Astrocyte of the cerebellum (primary cell): ENCODE data around the gene FBXW12.

Experiments used
- DNase-seq: peaks from one replicate; pipeline ENCODE4 v3.0.0-alpha.2; 2011; ENCODE audit warnings: low read depth
- H3K4me3 ChIP-seq: 2 replicates; pipeline ENCODE4 v1.5.1; 2011; ENCODE audit warnings: mild to moderate bottlenecking, low read depth, low read length, moderate library complexity
- in situ Hi-C: cut with HindIII; loops from 2 replicates; pipeline ENCODE4 v1.10.0; 2017; ENCODE audit warnings: low sequenced_read_pairs
- TF ChIP-seq, protein P1 (sequence below): IDR thresholded peaks from 2 replicates; pipeline ENCODE4 v1.5.1; 2012; ENCODE audit warnings: low read length, low read depth, moderate library complexity, mild to moderate bottlenecking; ENCODE audit errors: missing control alignments

FBXW12 gene

DNA sequence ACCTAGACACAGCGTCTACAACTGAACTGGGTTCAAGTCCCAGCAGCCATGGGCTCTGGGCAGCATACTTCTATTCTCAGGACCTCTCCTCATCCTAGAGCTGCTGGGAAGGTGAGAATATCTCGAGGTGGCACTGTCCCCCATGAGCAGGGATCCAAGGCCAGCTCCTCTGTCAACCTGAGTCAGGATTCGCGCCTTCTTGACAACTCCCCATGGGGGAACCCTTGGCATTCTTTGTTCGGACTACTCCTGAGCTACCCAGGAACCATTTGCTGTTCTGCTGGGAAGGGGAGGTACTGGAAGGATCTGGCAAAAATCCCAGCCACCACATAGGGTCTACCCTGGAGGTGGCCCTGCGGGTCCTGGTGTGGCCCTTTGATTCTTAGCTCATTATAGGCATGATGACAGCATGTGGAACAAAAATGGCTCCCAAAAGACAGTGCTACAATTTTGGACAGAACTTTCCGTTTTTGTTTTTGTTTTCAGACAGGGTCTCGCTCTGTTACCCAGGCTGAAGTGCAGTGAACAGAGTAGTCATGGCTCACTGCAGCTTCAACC, 35.6 kb downstream of the FBXW12 start:
- in situ Hi-C loops, result no loop called here
- no peak for DNase-seq
- TF ChIP-seq, protein P1, sequence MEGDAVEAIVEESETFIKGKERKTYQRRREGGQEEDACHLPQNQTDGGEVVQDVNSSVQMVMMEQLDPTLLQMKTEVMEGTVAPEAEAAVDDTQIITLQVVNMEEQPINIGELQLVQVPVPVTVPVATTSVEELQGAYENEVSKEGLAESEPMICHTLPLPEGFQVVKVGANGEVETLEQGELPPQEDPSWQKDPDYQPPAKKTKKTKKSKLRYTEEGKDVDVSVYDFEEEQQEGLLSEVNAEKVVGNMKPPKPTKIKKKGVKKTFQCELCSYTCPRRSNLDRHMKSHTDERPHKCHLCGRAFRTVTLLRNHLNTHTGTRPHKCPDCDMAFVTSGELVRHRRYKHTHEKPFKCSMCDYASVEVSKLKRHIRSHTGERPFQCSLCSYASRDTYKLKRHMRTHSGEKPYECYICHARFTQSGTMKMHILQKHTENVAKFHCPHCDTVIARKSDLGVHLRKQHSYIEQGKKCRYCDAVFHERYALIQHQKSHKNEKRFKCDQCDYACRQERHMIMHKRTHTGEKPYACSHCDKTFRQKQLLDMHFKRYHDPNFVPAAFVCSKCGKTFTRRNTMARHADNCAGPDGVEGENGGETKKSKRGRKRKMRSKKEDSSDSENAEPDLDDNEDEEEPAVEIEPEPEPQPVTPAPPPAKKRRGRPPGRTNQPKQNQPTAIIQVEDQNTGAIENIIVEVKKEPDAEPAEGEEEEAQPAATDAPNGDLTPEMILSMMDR, result no peak
- H3K4me3 ChIP-seq, result no peak overlapping the region

GRCh38 chr3:48408823-48409281, 36.8 kb downstream of the FBXW12 start:
- in situ Hi-C loops, result no loop called here

GRCh38 chr3:48409291-48410201, 37.5 kb downstream of the FBXW12 start:
- TF ChIP-seq, protein P1, result no peak
- H3K4me3 ChIP-seq, result no peak overlapping the region
- no peak for DNase-seq
- in situ Hi-C loops, result no loop called here

More at GRCh38 chr3:48408823-48409281, 36.8 kb downstream of the FBXW12 start:
- TF ChIP-seq, protein P1, result no peak
- DNase-seq, result no peak
- no peak overlapping the region for H3K4me3 ChIP-seq

DNA sequence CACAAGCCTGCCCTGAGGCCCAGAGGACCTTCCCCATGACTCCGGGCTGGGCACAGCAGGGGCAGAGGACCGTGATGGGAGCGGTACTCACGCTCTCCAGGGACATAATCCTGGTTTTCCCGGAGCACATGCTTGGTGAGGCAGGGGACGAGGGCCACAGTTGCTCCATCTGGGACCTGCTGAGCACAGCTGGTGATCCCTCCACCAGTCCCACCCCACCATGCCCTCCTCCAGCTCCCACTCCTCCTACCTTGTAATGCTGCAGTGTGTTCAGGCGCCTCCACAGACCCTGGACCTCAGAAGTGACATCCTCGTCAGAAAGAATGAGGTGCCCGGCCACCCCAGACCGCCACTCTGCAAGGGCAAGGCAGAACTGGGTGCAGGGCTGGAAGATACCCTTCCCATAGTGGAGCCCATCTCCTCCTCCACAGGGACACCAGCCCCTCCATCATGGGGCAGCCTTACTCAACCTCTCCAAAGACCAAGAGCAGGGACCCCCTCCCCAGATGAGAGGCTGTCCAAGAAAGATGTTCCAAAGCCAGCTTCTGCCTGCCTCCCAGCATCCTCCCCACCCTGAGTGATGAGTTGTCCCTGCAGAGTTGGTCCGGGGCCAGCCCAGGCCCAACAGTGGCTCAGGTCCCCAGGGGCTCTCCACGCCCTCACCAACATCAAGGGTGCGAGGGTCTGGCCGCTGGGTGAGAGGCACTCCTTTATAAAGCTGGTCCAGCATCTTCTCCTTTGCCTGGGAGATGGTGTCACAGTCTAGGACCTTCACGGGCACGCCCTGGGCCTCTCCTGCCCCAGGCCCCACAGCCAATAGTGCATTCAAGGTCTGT, 38.4 kb downstream of the FBXW12 start:
- H3K4me3 ChIP-seq, result no peak overlapping the region
- TF ChIP-seq, protein P1, result no peak
- DNase-seq, result no peak
- in situ Hi-C loops, result no loop called here

DNA sequence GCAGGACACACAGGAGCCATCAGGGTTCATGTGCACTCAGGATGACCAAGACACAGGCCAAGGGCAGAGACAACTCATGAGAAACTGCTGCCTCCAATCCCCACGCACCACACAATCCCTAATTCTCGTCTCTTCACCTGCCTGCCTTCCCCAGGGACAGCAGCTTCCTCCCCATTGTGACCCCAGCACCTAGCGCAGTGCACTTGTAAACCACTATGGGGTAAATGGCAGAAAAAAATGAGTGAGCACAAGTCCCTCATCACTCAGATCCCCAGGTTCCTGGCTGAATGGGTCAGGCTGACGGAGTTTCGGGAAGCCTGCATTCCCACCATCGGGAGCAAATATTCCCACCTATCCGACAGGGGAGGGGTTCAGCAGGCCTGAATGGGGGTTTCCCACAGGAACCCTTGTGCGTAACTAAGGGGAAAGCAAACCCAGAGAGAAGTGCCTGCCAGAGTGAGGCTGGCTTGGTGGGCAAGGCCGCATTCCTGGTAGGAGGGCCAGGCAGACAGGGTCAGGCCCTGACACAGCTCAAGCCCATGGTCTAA, 39.1 kb downstream of the FBXW12 start:
- no peak for DNase-seq
- no peak overlapping the region for H3K4me3 ChIP-seq
- in situ Hi-C loops, result no loop called here
- TF ChIP-seq, protein P1, result no peak
